COLO668 (cell line): ENCODE measurements around the gene ALOXE3.
A peak's percentile ranks its signal among the peaks of the same experiment; 100 is the strongest.

ENCODE experiments used
- DNase-seq: peaks from one replicate; lab custom pipeline; 2025; ENCODE audit not compliant: unreplicated experiment; lab: John Stamatoyannopoulos, UW

Gene ALOXE3

GRCh38 chr17:8154608-8155155 lies 36.4 kb upstream of the ALOXE3 start:
- DNase-seq = no peak

GRCh38 chr17:8153957-8154607 lies 35.8 kb upstream of the ALOXE3 start:
- DNase-seq = peak; percentile 35

GRCh38 chr17:8153525-8153956 lies 35.2 kb upstream of the ALOXE3 start:
- peak; percentile 79 for DNase-seq

- DNase-seq = peak; percentile 27
Observed at GRCh38 chr17:8153031-8153451, 34.7 kb upstream of the ALOXE3 start.

GRCh38 chr17:8152112-8152775 lies 33.9 kb upstream of the ALOXE3 start, which contains the start of gene PER1:
PER1 (minus strand) TSS chr17:8152404; CDS start chr17:8150706, 1,698 bp downstream.
- DNase-seq = peak; percentile 94

GRCh38 chr17:8151641-8152111 lies 33.4 kb upstream of the ALOXE3 start:
- DNase-seq = peak; percentile 31

GRCh38 chr17:8151120-8151640 lies 32.9 kb upstream of the ALOXE3 start:
- peak; percentile 79 for DNase-seq

- no peak for DNase-seq
Observed at GRCh38 chr17:8150194-8151119, 32.1 kb upstream of the ALOXE3 start.

GRCh38 chr17:8149419-8150193 lies 31.3 kb upstream of the ALOXE3 start:
- no peak for DNase-seq

- no peak for DNase-seq
Observed at GRCh38 chr17:8148560-8148959, 30.2 kb upstream of the ALOXE3 start.

GRCh38 chr17:8147805-8148404 lies 29.6 kb upstream of the ALOXE3 start:
- no peak for DNase-seq

GRCh38 chr17:8147141-8147804 lies 29.0 kb upstream of the ALOXE3 start:
- no peak for DNase-seq

- DNase-seq = no peak
Observed at GRCh38 chr17:8146381-8147140, 28.2 kb upstream of the ALOXE3 start.

- no peak for DNase-seq
Observed at GRCh38 chr17:8145811-8146210, 27.5 kb upstream of the ALOXE3 start.

- no peak for DNase-seq
Observed at GRCh38 chr17:8144401-8145231, 26.3 kb upstream of the ALOXE3 start.

- DNase-seq = no peak
Observed at GRCh38 chr17:8143581-8144400, 25.5 kb upstream of the ALOXE3 start.
